Lung (tissue), 12 donors: Measurements from ENCODE around the gene ZNF436. TPM values are rescaled to one million over a fixed set of nuclear protein-coding genes. Genes with fewer than 3 reads are reported as not detected.
A peak's percentile ranks its signal among the peaks of the same experiment; 100 is the strongest.

Experiments
- ATAC-seq: fragments of 200-7000 bp; cut with Tn5 transposase; one replicate; pipeline ENCODE4 v1.9.1; 2020; ENCODE audit warnings: moderate number of reproducible peaks; ENCODE audit not compliant: insufficient read depth, low FRiP score
- DNase-seq, 3 donors: peaks; one replicate each; pipeline ENCODE4 v3.0.0-alpha.2; 2013 to 2017
- H3K27ac ChIP-seq, 2 donors: one replicate each; pipeline ENCODE4 v1.5.1; 2013; ENCODE audit warnings: mild to moderate bottlenecking in 2 of 2, moderate library complexity in 2 of 2, control low read depth in 1 of 2, inconsistent platforms in 1 of 2, low read depth in 1 of 2, low read length in 1 of 2
- H3K27me3 ChIP-seq, 3 donors: one replicate each; pipeline ENCODE4 v1.5.1; 2013; ENCODE audit warnings: low read length in 2 of 3; ENCODE audit not compliant: control insufficient read depth in 3 of 3, insufficient read depth in 3 of 3
- H3K36me3 ChIP-seq, 4 donors: one replicate each; pipeline ENCODE4 v1.5.1; 2013; ENCODE audit warnings: low read length in 4 of 4, mild to moderate bottlenecking in 1 of 4, moderate library complexity in 1 of 4; ENCODE audit not compliant: control insufficient read depth in 4 of 4, insufficient read depth in 4 of 4
- H3K4me1 ChIP-seq, 5 donors: one replicate each; pipeline ENCODE4 v1.5.1; 2013; ENCODE audit warnings: low read length in 5 of 5, mild to moderate bottlenecking in 2 of 5, moderate library complexity in 1 of 5; ENCODE audit not compliant: control insufficient read depth in 5 of 5, insufficient read depth in 5 of 5
- H3K4me3 ChIP-seq: one replicate; pipeline ENCODE4 v1.5.1; 2013; ENCODE audit warnings: mild to moderate bottlenecking, control low read depth, moderate library complexity
- H3K9ac ChIP-seq, 2 donors: one replicate each; pipeline ENCODE4 v1.5.1; 2013; ENCODE audit warnings: low read length in 2 of 2, control low read depth in 1 of 2; ENCODE audit not compliant: insufficient read depth in 1 of 2
- H3K9me3 ChIP-seq, 4 donors: one replicate each; pipeline ENCODE4 v1.5.1; 2013; ENCODE audit warnings: low read length in 3 of 4, mild to moderate bottlenecking in 1 of 4, moderate library complexity in 1 of 4; ENCODE audit not compliant: control insufficient read depth in 4 of 4, insufficient read depth in 3 of 4
- WGBS, 2 donors: extraction: QIAGEN DNeasy Blood & Tissue Kit; methylation state at CpG; one replicate each; pipeline ENCODE4 v1.1.7; 2013; 5-methylcytosine and 5-hydroxymethylcytosine counted together
- polyA plus RNA-seq, 2 donors: library from polyadenylated mRNA; stranded (reverse); fragments of 200-250 nt; gene quantifications; one replicate each; pipeline ENCODE4 v1.2.1, GENCODE V29; 2013
- total RNA-seq, 2 donors: library from RNA; depleted of rRNA in 1 of 2; stranded (reverse); fragments of >200 nt in 1 of 2; gene quantifications; one replicate each; pipeline ENCODE4 v1.2.1, GENCODE V29; 2014 to 2021
- TF ChIP-seq, protein P1 (sequence below): IDR thresholded peaks from 2 replicates; pipeline ENCODE4 v1.5.1; 2012; ENCODE audit warnings: mild to moderate bottlenecking; ENCODE audit errors: control extremely low read depth, extremely low read depth
- donor health status: control.
- donor health status: control.
- donor health status: Bipolar disorder and iron deficiency.
- donor health status: healthy.
- donor health status: DM: yes; HTN: yes; CAD: no.

The ZNF436 gene
- total and polyA plus RNA-seq, 4 donors = 2.1 to 30.9 (median 6.6) TPM

DNA sequence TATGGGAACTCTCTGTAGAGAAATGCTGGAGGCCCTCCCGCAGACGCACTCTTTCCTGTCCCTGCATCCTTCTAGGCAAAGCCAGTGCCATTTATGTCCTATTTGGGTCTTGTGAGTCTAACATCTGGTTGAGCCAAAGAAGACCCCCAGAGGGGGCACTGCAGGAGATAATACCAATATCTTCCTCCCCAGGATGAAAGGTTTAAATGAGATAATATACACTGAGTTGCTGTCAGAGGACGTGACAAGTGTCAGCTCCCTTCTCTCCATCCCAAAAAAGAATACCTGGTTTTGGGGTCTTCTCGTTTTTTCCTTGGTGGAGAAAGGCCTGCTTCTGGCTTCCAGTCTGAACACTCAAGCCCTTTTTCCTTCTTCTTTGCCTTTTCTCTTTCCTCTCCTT is 47.3 kb upstream of the ZNF436 start:
- Histone ChIP-seq H3K9me3 (no peaks in the 10 kb centered on the region), H3K36me3 (peaks cover 0 to 3% (median under 1%) of the 10 kb centered on the region in 4 donors), H3K4me1 (peaks cover 4 to 11% (median 6%) of the 10 kb centered on the region in 5 donors), H3K4me3 (no peak overlapping the region), H3K27ac (no peak overlapping the region), H3K9ac (no peak overlapping the region), H3K27me3 (no peaks in the 10 kb centered on the region)
- no peak for ATAC-seq
- TF ChIP-seq, protein P1, sequence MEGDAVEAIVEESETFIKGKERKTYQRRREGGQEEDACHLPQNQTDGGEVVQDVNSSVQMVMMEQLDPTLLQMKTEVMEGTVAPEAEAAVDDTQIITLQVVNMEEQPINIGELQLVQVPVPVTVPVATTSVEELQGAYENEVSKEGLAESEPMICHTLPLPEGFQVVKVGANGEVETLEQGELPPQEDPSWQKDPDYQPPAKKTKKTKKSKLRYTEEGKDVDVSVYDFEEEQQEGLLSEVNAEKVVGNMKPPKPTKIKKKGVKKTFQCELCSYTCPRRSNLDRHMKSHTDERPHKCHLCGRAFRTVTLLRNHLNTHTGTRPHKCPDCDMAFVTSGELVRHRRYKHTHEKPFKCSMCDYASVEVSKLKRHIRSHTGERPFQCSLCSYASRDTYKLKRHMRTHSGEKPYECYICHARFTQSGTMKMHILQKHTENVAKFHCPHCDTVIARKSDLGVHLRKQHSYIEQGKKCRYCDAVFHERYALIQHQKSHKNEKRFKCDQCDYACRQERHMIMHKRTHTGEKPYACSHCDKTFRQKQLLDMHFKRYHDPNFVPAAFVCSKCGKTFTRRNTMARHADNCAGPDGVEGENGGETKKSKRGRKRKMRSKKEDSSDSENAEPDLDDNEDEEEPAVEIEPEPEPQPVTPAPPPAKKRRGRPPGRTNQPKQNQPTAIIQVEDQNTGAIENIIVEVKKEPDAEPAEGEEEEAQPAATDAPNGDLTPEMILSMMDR = no peak
- 85 to 93% methylated on average over 4 of the region's 4 CpGs for WGBS, 2 donors
- DNase-seq = no peak

DNA sequence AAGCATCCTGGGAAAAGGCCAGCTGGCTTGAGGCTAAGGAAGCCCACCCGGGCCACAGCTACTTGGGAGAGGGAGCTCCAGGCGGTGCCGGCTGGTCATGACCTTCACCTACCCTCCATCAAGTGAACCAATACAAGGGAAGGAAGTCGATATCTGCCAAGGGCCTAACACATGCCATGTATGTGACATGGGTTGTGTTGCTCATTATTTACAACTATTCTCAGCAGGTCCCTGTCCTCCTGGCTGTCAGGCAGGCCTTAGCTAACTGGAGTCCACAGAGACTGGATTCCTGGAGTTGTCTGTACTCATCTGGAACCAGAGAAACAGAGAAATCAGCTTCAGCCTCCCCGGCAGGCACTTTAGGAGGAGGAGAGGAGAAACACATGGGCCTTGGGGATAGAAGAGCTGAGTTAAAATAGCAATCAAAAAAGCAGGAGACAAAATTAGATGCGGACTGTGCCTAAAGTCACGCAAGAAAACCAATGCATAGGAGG is 39.2 kb upstream of the ZNF436 start:
- no peak overlapping the region for H3K4me3 ChIP-seq
- no peaks in the 10 kb centered on the region for H3K27me3 ChIP-seq
- no peaks in the 10 kb centered on the region for H3K9me3 ChIP-seq
- ATAC-seq (no peak), DNase-seq (no peak)
- peak overlapping the region in 1 of 2 donors; percentile 11 for H3K27ac ChIP-seq
- H3K36me3 ChIP-seq = peaks cover 0 to 6% (median 1%) of the 10 kb centered on the region in 4 donors
- TF ChIP-seq, protein P1 = no peak
- no peak overlapping the region for H3K9ac ChIP-seq
- peaks cover 0 to 10% (median 5%) of the 10 kb centered on the region in 5 donors for H3K4me1 ChIP-seq
- WGBS, 2 donors = 76 to 84% methylated on average over 7 of the region's 7 CpGs

DNA sequence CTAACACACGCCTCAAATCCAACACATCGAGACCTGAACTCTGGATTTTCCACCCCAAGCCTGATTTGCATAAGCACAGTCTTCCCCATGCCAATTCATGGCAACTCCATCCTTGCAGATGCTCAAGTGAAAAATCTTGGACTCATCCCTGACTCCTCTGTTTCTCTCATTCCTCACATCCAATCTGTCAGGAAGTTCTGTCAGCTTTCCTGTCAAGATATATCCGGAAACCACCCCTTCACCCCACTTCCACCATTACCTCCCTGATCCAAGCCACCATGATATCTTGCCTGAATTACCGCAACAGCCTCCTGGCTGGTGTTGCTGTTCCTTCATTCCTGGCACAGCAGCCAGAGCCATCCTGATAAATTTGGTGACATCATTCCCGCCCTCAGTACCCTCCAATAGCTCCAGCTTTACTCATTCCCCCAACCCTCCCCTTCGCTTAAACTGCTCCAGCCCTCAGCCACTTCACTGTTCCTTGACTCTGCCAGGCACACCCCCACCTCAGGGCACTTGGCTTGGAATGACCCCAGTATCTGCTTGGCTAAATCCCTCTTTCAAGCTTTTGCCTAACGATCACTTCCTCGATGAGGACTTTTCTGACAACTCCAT is 37.5 kb upstream of the ZNF436 start:
- TF ChIP-seq, protein P1 = no peak
- Histone ChIP-seq H3K27ac (peak overlapping the region; percentile 15 to 60), H3K36me3 (peaks cover 0 to 6% (median 1%) of the 10 kb centered on the region in 4 donors), H3K4me1 (peaks cover 5 to 13% (median 10%) of the 10 kb centered on the region in 5 donors), H3K27me3 (no peaks in the 10 kb centered on the region), H3K4me3 (no peak overlapping the region), H3K9ac (no peak overlapping the region), H3K9me3 (no peaks in the 10 kb centered on the region)
- ATAC-seq (no peak), DNase-seq (no peak)
- WGBS, 2 donors = 91 to 96% methylated on average over 8 of the region's 8 CpGs

DNA sequence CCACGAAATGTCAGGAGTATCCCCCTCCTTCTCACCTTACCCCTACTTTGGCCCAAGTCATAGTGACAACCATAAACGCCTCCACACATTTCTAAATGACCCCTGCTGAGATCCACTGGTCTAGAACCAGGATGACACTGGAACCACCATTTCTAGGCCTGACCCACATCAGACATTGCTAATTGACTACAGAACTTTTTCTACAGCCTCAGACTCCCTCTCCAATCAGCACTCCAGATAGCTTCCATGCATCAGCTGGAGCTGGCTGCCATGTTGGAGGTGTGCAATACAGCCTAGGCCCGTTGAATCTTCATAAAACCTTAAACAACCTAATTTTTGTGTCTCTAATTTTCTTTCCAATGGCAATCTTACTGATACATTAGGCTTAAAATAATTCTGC is 36.3 kb upstream of the ZNF436 start:
- Histone ChIP-seq H3K4me1 (peaks cover 5 to 18% (median 10%) of the 10 kb centered on the region in 5 donors), H3K9ac (no peak overlapping the region), H3K36me3 (peaks cover 0 to 6% (median 1%) of the 10 kb centered on the region in 4 donors), H3K27ac (no peak overlapping the region), H3K9me3 (no peaks in the 10 kb centered on the region), H3K27me3 (no peaks in the 10 kb centered on the region), H3K4me3 (no peak overlapping the region)
- WGBS, 2 donors = 70 to 89% methylated on average over 3 of the region's 3 CpGs
- ATAC-seq (no peak), DNase-seq (no peak)
- TF ChIP-seq, protein P1 = no peak
